ENCODE measurements around the gene TYSND1.
"Not testable (repeated sequence)": the region's sequence is repeated elsewhere in the genome, so short reads cannot be mapped to it uniquely, and the experiment has no call there.

Gene TYSND1

DNA sequence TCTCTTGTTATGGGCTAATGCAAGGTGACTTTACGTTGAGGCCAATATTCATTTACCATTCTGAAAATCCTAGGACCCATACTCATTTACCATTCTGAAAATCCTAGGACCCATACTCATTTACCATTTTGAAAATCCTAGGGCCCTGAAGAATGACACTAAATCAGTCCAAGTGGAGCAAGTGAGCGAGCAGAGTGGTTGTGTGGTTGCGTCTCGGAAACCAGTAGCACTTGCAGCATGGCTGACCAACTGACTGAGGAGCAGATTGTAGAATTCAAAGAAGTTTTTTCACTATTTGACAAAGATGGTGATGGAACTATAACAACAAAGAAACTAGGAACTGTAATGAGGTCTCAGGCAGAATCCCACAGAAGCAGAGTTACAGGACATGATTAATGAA lies 16.9 kb upstream of the TYSND1 start:
- DNase-seq (ENCODE audit: low spot score) = no peak

- no peak for DNase-seq (ENCODE audit: low spot score)
Measured at GRCh38 chr10:70162892-70163201, 16.3 kb upstream of the TYSND1 start.

DNA sequence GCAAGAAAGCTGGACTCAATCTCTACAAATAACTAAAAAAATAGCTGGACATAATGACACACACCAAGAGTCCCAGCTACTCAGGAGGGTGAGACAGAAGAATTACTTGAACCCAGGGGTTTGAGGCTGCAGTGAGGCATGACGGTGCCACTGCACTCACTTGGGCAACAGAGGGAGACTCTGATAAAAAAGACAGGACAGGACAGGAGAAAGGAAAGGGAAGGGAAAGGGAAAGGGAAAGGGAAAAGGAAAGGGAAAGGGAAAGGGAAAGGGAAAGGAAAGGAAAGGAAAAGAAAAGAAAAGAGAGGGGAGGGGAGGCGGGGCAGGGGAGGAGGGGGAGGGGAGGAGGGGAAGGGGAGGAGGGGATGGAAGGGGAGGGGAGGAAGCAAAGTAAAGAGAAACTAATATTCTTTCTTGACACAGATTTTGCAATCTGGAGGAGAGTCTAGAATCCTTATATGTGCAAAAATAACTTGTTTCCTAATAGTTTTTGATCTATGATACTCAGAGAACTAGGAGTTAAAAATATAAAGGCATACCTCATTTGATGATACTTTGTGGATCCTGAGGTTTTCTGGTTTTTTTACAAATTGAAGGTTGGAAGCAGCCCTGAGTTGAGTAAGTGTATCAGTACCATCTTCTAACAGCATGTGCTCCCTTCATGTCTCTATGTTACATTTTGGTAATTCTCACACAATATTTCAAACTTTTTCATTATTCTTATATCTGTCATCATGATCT lies 15.8 kb upstream of the TYSND1 start:
- DNase-seq (ENCODE audit: low spot score) = no peak

- DNase-seq (ENCODE audit: low spot score) = no peak
Measured at GRCh38 chr10:70160798-70161197, 14.3 kb upstream of the TYSND1 start.

- DNase-seq (ENCODE audit: low spot score) = not testable (repeated sequence)
Measured at GRCh38 chr10:70159366-70159765, 12.9 kb upstream of the TYSND1 start.

DNA sequence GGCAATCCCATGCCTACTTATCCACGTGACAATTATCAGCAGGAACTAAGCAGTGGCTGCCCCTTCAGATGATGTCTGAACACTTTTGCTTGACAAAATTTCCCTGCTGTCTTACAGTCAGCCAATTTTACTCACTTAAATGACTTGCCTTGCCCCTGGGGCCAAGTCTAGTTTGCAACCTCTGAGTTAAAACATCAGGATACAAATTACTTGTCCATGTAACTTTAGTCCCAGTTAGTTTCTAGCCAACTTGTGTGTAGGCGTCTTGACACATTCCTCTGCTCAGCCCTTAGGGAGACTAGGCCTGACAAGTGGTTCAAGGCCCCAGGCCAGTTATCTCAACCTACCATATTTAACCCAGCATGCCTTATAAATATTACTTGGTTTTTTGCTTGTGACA lies 11.6 kb upstream of the TYSND1 start:
- DNase-seq (ENCODE audit: low spot score) = no peak

DNA sequence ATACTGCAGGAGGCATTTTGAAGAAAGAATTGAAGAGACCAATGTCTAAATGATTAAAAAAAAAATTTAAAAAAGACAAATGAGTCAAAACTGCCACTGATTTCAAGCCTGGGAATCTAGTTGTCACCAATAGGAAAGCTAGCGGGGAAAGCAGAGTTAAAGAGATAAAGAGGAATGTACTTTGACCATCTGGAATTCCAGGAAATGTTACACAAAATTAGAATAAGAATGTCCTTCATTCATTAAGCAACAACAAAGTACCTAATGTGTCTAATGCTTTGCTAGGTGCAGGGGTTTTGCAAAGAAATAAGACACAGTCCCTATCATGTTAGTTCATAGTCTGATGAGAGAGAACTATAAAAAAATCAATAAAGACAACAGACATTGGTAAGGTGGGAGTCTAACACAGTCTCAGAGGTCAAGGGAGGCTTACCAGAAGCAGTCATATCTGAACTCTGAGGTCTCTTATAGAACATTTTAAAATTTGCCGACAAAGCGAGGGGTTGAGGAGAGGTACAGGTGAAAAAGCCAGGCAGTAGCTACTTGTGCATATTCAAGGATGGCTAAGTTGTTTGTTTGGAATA lies 8.8 kb upstream of the TYSND1 start:
- no peak for DNase-seq (ENCODE audit: low spot score)

DNA sequence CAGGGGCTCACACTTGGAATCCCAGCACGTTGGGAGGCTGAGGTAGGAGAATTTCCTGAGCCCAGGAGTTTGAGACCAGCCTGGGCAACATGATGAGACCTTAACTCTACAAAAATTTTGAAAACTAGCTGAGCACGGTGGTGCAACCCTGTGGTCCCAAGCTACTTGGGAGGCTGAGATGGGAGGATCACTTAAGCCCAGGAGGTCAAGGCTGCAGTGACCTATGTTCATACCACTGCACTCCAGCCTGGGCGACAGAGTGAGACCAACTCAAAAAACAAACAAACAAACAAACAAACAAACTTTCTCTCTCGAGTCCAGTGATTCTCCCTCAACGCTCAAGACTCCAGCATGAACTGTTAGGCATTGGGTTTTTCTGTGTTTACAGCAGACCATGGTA lies 2.0 kb upstream of the TYSND1 start:
- no peak for DNase-seq (ENCODE audit: low spot score)

DNA sequence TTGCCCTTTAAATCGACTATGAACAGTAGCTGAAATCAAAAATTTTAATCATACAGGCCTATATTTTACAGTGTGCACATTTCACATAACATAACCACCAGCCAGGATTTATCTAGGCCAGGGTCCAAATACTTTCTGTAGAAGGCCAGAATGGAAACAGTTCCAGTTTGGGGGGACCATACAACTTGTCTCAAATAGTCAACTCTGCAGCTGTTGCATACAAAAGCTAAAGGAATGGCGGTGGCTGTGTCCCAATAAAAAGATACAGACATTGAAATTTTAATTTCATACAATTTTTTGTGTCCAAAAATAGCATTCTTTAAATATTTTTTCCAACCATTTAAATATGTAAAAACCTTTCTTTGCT lies 742 bp upstream of the TYSND1 start:
- no peak for DNase-seq (ENCODE audit: low spot score)

DNA sequence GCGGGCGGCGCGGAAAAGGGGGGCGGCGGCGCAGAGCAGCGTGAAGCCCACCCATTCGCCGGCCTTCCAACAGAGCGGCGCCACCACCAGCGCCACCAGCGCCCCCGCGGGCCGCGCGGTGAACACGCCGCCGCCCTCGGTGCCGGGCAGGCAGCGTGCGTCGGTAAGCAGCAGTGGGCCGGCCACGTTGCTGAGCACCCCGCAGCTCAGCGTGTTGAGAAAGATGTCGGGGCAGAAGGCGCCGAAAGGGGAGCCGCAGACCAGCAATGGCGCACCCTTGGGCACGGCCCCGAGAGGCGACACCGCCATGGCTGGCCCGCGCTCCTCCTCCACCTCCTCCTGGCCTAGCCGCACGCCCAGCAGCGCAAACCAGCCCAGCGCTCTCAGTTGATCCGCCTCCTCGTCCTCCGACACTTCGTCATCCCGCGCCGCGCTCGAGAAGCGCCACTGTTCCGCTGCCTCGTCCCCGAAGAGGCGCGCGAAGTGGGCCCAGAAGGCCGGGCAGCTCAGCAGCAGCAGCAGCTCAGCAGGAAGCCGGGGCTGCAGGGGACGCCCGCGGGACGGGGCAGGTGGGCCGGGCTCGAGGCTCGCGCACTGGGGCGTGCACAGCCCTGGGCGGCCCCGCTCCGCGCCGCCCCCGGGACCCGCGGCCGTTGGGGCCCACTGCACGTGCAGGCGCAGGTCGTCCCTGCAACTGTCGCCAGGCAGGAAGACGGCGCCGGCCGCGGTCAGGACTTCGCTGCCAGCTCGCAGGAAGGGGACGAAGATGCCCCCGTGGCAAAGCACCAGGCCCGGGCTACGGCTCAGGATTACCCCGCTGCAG lies 623 bp downstream of the TYSND1 start:
- peak; percentile 59 for DNase-seq (ENCODE audit: low spot score)

GRCh38 chr10:70145166-70145665 lies 1.3 kb downstream of the TYSND1 start:
- no peak for DNase-seq (ENCODE audit: low spot score)

- no peak for DNase-seq (ENCODE audit: low spot score)
Measured at GRCh38 chr10:70144372-70145110, 2.0 kb downstream of the TYSND1 start.

DNA sequence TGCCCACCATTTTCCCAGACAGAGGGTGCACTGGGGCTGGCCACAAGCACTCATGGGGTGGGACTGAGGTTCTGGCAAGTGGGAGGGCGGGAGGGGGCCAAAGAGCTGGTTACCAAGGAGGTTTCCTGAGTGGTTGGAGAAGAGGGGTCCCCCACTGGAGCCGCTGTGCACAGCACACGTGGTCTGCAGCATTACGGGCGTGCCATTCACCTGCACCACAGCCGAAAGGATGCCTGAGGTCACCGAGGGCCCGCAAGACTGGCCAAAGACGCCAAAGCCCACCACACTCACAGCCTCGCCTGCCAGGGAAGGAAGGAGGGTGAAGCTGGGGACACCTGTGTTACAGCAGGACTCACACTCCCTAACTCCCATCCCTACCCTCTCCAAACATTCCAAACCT lies 3.9 kb downstream of the TYSND1 start:
- no peak for DNase-seq (ENCODE audit: low spot score)

- DNase-seq (ENCODE audit: low spot score) = no peak
Measured at GRCh38 chr10:70140297-70140696, 6.2 kb downstream of the TYSND1 start.

GRCh38 chr10:70139997-70140250 lies 6.6 kb downstream of the TYSND1 start:
- no peak for DNase-seq (ENCODE audit: low spot score)

DNA sequence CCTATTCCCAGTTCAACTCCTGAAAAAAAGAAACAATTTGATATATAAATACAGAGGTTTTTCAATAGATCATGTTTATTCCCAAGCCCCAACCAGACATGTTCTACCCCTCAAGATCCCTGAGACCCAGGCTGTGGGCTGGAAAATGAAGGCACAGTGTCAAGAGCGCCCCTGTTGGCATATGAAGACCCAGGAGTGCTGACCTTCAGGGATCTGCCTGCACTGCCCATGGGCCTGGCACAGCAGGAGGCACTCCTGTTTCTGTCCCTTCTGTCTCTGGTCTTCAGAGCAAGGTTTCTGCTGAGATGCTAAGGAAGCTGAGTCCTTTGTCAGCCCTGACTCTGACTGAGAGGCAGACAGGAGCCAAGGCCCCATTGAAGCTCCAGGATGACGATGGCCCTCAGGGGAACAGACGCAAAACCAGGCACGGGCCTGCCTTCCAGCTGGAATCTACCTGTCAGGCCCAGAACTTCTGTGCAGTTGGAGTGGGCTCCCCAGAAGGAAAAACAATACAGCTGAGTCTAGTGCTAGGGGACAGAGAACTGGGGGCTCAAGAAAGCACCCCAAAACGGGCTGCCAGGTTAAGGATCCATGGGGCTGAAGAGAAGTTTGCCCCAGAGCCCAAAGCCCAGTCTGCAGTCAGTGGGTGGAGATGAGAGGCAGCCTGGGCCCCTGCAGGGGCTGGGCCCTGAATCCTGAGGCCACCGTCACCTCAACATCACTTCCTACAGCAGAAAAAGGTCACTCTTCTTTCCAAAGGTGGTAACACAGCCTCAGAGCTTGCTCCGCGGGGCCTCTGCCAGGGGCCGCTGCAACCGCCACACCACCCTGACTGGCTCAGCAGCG lies 7.1 kb downstream of the TYSND1 start:
- DNase-seq (ENCODE audit: low spot score) = no peak

- no peak for DNase-seq (ENCODE audit: low spot score)
Measured at GRCh38 chr10:70137927-70138883, 8.3 kb downstream of the TYSND1 start.

DNA sequence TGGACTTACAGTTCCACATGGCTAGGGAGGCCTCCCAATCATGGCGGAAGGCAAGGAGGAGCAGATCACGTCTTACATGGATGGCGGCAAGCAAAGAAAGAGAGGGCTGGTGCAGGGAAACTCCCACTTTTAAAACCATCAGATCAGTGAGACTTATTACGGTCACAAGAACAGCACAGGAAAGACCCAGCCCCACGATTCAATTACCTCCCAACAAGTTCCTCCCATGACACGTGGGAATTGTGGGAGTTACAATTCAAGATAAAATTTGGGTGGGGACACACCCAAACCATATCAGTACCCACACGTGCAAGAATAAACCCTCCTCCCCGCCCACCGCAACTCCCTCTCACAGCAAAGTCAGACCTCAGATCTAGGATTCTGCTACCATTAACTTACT lies 9.4 kb downstream of the TYSND1 start:
- DNase-seq (ENCODE audit: low spot score) = no peak

DNA sequence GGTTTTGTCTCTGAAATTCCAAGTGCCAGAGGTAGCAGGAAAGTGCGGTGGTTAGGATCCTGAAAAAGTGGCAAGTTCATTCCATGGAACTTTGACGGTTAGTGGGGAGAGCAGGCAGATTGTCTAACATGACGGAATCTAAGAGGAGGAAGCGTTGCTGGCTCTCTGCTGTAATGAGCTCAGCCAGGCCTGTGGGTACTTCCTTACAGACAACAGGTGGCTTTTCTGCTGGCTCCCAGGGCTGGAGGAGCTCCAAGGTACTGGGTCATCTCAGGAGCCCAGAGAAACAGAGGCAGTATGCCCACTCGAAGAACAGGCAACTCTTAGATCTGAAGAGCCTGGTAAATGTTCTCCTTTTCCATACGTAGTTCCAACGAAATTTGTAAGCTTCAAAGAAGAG lies 10.8 kb downstream of the TYSND1 start:
- no peak for DNase-seq (ENCODE audit: low spot score)

DNA sequence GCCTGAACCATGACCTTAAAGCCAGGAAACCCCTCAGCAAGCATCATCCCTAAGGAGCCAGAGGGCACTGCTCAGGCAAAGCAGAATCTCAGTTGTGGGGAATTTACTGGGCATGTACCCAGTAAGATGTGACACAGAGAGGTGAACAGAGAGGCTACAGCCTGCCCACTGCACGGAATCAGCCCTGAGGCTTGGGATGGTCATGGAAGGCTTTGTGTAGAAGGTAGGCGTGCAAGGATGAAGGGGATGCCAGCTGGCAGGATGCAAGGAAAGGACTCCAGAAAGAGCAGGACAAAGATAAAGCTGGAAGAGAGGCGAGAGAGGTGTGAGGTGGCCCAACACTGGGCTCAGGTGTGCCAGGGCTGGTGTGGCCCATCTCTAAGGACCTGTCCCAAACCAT lies 11.5 kb downstream of the TYSND1 start:
- DNase-seq (ENCODE audit: low spot score) = no peak
